GM23338 (cell line): ENCODE data around the gene GATAD2A.

Experiments
- CREB1 ChIP-seq: fragments of 250-450 bp; sonication (Bioruptor Pico); IDR thresholded peaks from 2 replicates; pipeline ENCODE4 v1.5.0; 2020; ENCODE audit warnings: low read depth, mild to moderate bottlenecking, moderate library complexity
- EZH2 ChIP-seq: fragments of 200-600 bp; sonication (generic); IDR thresholded peaks from one replicate; pipeline ENCODE4 v1.8.0; 2017; ENCODE audit warnings: antibody characterized with exemption, mild to moderate bottlenecking, low read depth; ENCODE audit not compliant: unreplicated experiment
- EZH2phosphoT487 ChIP-seq: fragments of 200-600 bp; sonication (generic); IDR thresholded peaks from one replicate; pipeline ENCODE4 v1.8.1; 2018; ENCODE audit warnings: antibody characterized with exemption; ENCODE audit not compliant: unreplicated experiment
- JUNB ChIP-seq: IDR thresholded peaks from one replicate; pipeline ENCODE4 v1.6.1; 2016; ENCODE audit warnings: antibody characterized with exemption; ENCODE audit not compliant: unreplicated experiment
- POLR2AphosphoS5 ChIP-seq: IDR thresholded peaks from 2 replicates; pipeline ENCODE4 v1.6.1; 2016; ENCODE audit warnings: antibody characterized with exemption, low read depth
- STAT1 ChIP-seq: IDR thresholded peaks from one replicate; pipeline ENCODE4 v1.6.1; 2016; ENCODE audit warnings: antibody characterized with exemption; ENCODE audit not compliant: unreplicated experiment
- ZNF114 ChIP-seq: fragments of 250-450 bp; sonication (Bioruptor Pico); IDR thresholded peaks from 2 replicates; pipeline ENCODE4 v1.5.0; 2020; ENCODE audit warnings: mild to moderate bottlenecking, moderate library complexity
- ZNF331 ChIP-seq: fragments of 250-450 bp; sonication (Bioruptor Pico); IDR thresholded peaks from 2 replicates; pipeline ENCODE4 v1.5.0; 2020; ENCODE audit warnings: low read depth, mild to moderate bottlenecking, moderate library complexity
- TF ChIP-seq, protein P1 (sequence below), 2 experiments: fragments of 200-600 bp in 1 of 2; sonication (generic) in 1 of 2; conservative IDR thresholded peaks; 2 replicates each; pipeline versions ENCODE4 v1.5.1 to v1.6.1; 2016 to 2017; ENCODE audit warnings: antibody characterized with exemption in 2 of 2, low read depth in 2 of 2, mild to moderate bottlenecking in 2 of 2, moderate library complexity in 1 of 2
- TF ChIP-seq, protein P2 (sequence below): IDR thresholded peaks from one replicate; pipeline ENCODE4 v1.6.1; 2018; ENCODE audit warnings: antibody characterized with exemption; ENCODE audit not compliant: unreplicated experiment
- TF ChIP-seq, protein P3 (sequence below): IDR thresholded peaks from 2 replicates; pipeline ENCODE4 v1.6.1; 2016; ENCODE audit warnings: antibody characterized with exemption

DNA sequence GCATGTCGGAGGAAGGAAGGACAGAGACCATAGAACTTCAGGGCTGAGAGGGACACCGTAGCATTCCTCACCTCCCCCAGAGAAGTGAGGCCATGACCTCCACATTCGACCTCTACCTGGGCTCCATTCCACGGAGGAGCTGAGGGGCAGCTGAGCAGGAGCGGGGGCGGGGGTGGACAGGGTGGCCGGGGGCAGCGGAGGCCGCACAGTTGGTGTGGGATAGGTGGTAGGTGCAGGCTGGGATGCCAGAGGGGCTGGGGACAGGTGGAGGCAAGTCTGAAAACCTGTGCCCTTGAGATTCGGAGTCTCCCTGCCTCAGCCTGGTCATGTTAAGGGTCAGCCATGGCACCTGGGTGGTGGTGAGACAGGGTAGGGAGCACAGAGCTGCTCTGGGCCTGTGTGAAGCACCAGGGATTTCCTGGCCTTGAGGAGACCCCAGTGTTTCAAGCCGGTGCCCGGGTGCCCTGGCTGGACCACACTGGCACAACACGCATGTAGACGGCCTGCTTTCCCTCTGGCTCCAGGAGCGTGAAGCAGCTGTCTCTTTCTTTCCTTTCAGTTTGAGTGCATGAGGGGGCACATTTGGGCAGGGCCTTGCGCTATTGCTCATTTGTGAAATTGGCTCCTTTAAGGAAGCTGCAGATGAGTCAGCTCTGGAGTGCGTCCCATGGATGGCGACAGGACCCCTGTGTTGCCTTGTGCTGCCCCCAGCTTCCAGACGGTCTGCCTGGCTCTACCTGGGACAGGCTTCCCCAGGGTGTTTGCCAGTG is 58.1 kb downstream of the GATAD2A start:
- TF ChIP-seq, protein P1, sequence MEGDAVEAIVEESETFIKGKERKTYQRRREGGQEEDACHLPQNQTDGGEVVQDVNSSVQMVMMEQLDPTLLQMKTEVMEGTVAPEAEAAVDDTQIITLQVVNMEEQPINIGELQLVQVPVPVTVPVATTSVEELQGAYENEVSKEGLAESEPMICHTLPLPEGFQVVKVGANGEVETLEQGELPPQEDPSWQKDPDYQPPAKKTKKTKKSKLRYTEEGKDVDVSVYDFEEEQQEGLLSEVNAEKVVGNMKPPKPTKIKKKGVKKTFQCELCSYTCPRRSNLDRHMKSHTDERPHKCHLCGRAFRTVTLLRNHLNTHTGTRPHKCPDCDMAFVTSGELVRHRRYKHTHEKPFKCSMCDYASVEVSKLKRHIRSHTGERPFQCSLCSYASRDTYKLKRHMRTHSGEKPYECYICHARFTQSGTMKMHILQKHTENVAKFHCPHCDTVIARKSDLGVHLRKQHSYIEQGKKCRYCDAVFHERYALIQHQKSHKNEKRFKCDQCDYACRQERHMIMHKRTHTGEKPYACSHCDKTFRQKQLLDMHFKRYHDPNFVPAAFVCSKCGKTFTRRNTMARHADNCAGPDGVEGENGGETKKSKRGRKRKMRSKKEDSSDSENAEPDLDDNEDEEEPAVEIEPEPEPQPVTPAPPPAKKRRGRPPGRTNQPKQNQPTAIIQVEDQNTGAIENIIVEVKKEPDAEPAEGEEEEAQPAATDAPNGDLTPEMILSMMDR (conservative IDR thresholded peaks at IDR 0.05; ENCODE audit: low read depth in 2 of 2): no peak
- TF ChIP-seq POLR2AphosphoS5 (no peak), EZH2phosphoT487 (no peak), EZH2 (no peak), JUNB (no peak), STAT1 (no peak), CREB1 (CRISPR knock-in tag) (no peak), ZNF114 (no peak), ZNF331 (no peak)
- TF ChIP-seq, protein P2, sequence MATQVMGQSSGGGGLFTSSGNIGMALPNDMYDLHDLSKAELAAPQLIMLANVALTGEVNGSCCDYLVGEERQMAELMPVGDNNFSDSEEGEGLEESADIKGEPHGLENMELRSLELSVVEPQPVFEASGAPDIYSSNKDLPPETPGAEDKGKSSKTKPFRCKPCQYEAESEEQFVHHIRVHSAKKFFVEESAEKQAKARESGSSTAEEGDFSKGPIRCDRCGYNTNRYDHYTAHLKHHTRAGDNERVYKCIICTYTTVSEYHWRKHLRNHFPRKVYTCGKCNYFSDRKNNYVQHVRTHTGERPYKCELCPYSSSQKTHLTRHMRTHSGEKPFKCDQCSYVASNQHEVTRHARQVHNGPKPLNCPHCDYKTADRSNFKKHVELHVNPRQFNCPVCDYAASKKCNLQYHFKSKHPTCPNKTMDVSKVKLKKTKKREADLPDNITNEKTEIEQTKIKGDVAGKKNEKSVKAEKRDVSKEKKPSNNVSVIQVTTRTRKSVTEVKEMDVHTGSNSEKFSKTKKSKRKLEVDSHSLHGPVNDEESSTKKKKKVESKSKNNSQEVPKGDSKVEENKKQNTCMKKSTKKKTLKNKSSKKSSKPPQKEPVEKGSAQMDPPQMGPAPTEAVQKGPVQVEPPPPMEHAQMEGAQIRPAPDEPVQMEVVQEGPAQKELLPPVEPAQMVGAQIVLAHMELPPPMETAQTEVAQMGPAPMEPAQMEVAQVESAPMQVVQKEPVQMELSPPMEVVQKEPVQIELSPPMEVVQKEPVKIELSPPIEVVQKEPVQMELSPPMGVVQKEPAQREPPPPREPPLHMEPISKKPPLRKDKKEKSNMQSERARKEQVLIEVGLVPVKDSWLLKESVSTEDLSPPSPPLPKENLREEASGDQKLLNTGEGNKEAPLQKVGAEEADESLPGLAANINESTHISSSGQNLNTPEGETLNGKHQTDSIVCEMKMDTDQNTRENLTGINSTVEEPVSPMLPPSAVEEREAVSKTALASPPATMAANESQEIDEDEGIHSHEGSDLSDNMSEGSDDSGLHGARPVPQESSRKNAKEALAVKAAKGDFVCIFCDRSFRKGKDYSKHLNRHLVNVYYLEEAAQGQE: no peak
- TF ChIP-seq, protein P3, sequence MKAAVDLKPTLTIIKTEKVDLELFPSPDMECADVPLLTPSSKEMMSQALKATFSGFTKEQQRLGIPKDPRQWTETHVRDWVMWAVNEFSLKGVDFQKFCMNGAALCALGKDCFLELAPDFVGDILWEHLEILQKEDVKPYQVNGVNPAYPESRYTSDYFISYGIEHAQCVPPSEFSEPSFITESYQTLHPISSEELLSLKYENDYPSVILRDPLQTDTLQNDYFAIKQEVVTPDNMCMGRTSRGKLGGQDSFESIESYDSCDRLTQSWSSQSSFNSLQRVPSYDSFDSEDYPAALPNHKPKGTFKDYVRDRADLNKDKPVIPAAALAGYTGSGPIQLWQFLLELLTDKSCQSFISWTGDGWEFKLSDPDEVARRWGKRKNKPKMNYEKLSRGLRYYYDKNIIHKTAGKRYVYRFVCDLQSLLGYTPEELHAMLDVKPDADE: no peak
